Hindlimb muscle (tissue), 1 donor: ENCODE data around the gene AK2. TPM values are rescaled to one million over a fixed set of nuclear protein-coding genes. Genes with fewer than 3 reads are reported as not detected.
A peak's percentile ranks its signal among the peaks of the same experiment; 100 is the strongest.
"Not testable (repeated sequence)": the region's sequence is repeated elsewhere in the genome, so short reads cannot be mapped to it uniquely, and the experiment has no call there.

Experiments used
- DNase-seq: peaks from one replicate; pipeline ENCODE4 v3.0.0-alpha.2; 2013
- polyA plus RNA-seq: library from polyadenylated mRNA; unstranded; fragments of 120-200 nt; gene quantifications from one replicate; pipeline ENCODE4 v1.2.1, GENCODE V29; 2013; ENCODE audit not compliant: insufficient read length

Gene AK2
- polyA plus RNA-seq, 1 donor = 124 TPM

GRCh38 chr1:32997381-32997891, 39.2 kb downstream of the AK2 start:
- no peak for DNase-seq

- DNase-seq = not testable (repeated sequence)
Measured at GRCh38 chr1:32993324-32993636, 43.4 kb downstream of the AK2 start.

- DNase-seq = no peak
Measured at GRCh38 chr1:32992489-32993323, 44.0 kb downstream of the AK2 start.

- DNase-seq = no peak
Measured at GRCh38 chr1:32991819-32992488, 44.7 kb downstream of the AK2 start.

DNA sequence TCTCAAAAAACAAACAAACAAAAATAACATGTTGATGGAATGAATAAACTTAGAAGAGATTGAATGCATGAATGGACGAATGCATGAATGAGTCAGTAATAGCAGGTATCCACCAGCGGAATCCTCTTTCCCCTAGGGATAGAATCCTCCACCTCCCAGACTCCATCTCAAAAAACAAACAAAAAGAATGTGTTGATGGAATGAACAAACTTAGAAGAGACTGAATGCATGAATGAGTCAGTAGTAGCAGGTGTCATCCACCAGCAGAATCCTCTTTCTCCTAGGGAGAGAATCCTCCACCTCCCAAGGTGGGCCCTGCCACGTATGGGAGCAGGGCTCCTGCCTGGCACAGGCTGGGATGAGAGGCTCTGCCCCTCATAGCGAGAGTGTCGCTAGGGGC, 45.3 kb downstream of the AK2 start:
- no peak for DNase-seq

DNA sequence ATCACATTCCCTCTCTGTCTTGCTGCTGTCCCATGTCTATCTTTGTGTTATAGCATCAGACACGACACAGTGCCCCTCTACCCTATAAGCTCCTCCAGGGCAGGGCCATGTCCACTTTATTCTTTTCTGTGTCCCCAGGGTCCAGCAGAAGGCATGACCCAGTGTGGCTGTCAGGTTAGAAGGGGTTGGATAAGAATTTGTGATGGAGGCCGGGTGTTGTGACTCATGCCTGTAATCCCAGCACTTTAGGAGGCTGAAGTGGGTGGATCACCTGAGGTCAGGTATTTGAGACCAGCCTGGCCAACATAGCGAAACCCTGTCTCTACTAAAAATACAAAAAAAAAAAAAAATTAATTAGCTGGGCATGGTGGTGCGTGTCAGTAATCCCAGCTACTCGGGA, 45.8 kb downstream of the AK2 start:
- DNase-seq = no peak

- DNase-seq = no peak
Measured at GRCh38 chr1:32989160-32990050, 47.3 kb downstream of the AK2 start.

DNA sequence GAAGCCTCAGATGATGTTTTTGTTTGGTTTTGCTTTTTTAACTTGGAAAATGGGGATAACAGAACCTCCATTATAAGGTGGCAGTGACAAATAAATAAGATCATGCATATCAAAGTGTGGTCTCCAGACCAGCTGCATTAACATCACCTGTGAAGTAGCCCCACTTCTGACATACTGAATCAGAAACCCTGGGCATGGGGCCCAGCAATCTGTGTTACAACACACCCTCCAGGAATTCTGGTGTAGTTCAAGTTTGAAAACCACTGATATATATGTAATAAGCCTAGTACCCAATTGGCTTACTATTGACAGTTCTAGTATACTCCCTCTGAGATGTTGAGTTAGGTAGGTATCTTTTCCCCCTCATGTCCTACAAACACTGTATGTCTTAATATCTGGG, 48.0 kb downstream of the AK2 start:
- DNase-seq = no peak

- DNase-seq = no peak
Measured at GRCh38 chr1:32985226-32985625, 51.5 kb downstream of the AK2 start.

DNA sequence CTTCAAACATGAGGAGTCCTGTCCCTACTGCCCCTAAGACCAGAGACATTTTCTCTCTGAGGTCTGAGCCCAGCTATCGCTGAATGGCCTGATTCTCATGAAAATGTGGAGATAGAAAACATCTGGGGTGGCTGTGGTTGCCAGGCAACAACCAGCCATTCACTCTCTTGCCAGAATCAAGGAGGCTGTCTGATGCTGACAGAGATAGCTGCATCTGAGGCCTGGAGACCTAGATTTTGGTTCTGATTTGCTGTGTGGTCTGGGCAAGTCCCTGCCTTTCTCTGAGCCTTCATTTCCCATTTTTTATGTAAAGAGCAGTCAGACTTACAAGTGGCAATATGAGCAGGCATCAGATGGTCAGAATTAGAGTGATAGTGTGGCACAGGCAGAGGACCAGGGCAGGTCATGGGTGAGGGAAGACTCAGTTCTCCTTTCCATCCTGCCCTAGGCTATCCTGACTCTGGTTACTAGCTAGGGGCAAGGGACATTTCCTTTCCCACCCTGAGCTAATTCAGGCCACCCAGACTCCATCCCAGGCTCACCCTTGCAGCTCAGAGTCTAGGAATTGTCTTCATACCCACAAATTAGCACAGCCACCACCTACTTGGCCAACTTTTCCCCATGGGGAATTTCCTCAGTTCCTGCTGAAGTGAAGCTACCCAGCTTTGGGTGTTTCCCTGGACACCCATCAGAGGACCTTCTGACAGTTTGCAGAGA, 52.1 kb downstream of the AK2 start:
- no peak for DNase-seq

GRCh38 chr1:32984090-32984454, 52.6 kb downstream of the AK2 start:
- no peak for DNase-seq

DNA sequence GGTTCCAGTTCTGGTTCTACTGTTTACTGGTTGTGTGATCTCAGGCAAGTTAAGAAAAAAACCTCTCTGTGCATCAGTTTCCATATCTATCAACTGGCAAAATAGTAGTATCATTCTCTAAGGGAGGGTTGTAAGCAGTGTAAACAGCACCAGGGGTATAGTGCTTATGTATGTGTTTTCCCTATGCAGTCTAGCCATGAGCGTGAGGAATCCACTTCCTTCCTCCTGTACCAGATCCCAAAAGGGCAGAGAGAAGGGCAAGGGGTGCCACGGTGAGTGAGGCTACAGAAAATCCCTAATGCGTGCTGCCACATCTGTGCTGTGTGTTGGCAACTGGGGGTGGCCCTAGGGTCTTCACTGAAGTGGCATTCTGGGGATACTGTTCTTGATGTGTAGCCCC, 53.7 kb downstream of the AK2 start:
- DNase-seq = no peak

GRCh38 chr1:32981003-32981901, 55.4 kb downstream of the AK2 start:
- DNase-seq = no peak

DNA sequence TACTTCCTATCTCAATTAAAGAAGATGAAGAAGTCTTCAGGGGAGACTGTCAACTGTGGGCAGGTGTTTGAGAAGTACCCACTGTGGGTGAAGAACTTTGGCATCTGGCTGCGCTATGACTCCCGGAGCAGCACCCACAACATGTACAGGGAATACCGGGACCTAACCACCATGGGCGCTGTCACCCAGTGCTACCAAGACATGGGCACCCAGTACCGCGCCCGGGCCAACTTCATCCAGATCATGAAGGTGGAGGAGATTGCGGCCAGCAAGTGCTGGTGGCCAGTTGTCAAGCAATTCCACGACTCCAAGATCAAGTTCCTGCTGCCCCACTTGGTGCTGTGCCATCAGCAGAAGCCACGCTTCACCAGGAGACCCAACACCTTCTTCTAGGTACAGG, 56.6 kb downstream of the AK2 start:
- DNase-seq = no peak

GRCh38 chr1:32978854-32979253, 57.8 kb downstream of the AK2 start:
- DNase-seq = no peak

DNA sequence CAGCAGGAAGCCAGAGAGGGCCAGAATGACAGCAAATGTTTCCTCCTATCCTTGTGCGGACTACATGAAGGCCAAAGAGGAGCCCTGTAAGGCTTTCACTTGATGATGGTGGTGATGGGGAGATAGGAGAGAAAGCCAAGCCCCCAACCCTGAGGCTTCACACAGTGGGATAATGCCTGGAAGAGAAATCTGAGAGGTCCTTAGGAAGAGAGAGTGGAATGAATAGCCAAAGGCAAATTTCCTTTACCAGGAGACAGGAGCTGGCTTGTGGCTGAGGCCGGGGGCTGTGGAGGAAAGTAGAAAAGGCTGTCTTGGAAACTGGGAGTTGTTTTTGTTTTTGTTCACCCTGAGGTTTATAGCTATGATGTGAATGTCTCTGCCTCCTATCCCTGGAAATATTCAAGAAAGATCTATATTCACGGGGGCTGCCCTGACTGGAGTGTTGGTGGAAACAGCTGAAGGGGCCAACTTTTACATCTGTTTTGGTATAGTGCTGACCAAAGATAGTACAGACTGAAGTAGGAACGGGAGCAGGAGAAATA, 59.1 kb downstream of the AK2 start:
- no peak for DNase-seq

DNA sequence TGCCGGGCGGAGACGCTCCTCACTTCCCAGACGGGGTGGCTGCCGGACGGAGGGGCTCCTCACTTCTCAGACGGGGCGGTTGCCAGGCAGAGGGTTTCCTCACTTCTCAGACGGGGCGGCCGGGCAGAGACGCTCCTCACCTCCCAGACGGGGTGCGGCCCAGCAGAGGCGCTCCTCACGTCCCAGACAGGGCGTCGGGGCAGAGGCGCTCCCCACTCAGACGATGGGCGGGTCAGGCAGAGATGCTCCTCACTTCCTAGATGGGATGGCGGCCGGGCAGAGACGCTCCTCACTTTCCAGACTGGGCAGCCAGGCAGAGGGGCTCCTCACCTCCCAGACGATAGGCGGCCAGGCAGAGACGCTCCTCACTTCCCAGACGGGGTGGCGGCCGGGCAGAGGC, 61.6 kb downstream of the AK2 start:
- DNase-seq = not testable (repeated sequence)

DNA sequence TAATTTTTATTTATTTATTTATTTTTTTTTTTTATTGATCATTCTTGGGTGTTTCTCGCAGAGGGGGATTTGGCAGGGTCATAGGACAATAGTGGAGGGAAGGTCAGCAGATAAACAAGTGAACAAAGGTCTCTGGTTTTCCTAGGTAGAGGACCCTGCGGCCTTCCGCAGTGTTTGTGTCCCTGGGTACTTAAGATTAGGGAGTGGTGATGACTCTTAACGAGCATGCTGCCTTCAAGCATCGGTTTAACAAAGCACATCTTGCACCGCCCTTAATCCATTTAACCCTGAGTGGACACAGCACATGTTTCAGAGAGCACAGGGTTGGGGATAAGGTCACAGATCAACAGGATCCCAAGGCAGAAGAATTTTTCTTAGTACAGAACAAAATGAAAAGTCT, 63.2 kb downstream of the AK2 start:
- DNase-seq = not testable (repeated sequence)

DNA sequence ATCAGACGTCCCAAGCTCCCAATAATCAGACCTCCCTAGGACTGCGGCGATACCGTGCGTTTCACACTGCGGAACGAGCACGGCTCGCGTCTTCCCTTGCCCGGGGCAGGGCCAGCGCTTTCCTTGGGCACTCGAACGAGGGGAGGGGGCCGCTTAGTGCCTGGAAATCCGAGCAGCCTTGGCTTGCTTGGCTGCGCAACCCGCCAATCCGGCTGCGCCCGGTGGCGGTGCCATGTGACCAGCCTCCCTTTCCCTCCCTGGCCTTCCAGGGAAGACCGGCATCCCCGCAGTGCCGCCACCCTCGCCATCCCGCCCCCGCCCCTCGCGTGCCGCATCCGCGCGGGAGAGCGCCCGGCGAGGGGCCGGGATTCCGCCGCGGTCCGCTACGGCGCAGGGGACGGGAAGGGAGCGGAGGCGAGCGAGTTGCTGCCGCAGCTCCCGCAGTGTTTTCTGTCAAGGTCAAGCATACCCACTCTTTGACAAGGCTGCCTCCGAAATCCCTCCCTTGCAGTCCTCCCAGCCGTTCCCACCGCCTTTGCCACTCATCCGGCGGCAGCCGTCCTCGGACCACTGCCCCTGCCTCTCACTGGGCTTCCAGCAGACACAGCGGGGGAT, 63.8 kb downstream of the AK2 start:
- peak; percentile 58 for DNase-seq

- DNase-seq = no peak
Measured at GRCh38 chr1:32971576-32971975, 65.1 kb downstream of the AK2 start.

GRCh38 chr1:32971156-32971555, 65.5 kb downstream of the AK2 start:
- DNase-seq = no peak
